A549 (cell line): ENCODE data around the gene FSTL4.

Experiments used
- EP300 ChIP-seq, 2 experiments: fragments of >200 bp; sonication (Bioruptor Twin); formaldehyde crosslinking; IDR thresholded peaks; 2 replicates in 1 of 2; 3 replicates in 1 of 2; pipeline ENCODE4 v1.6.1; 2016 to 2017
- ESRRA ChIP-seq: fragments of 150-350 bp; IDR thresholded peaks from 2 replicates; pipeline ENCODE4 v1.6.1; 2014; ENCODE audit warnings: mild to moderate bottlenecking, low read length, borderline replicate concordance
- KDM1A ChIP-seq: fragments of 200-600 bp; sonication (generic); IDR thresholded peaks from 2 replicates; pipeline ENCODE4 v1.6.1; 2016; ENCODE audit warnings: low read depth, mild to moderate bottlenecking
- MAFK ChIP-seq: fragments of 450-650 bp; IDR thresholded peaks from 2 replicates; pipeline ENCODE4 v1.6.1; 2014; ENCODE audit not compliant: partially characterized antibody
- RFX5 ChIP-seq: fragments of 450-650 bp; IDR thresholded peaks from 2 replicates; pipeline ENCODE4 v1.7.1; 2014; ENCODE audit warnings: antibody characterized with exemption, mild to moderate bottlenecking, moderate library complexity
- SMC3 ChIP-seq: fragments of >200 bp; sonication (Bioruptor Twin); formaldehyde crosslinking; IDR thresholded peaks from 3 replicates; pipeline ENCODE4 v1.6.1; 2018; ENCODE audit warnings: inconsistent platforms
- TF ChIP-seq, protein P1 (sequence below): fragments of >200 bp; sonication (Bioruptor Twin); formaldehyde crosslinking; IDR thresholded peaks from 3 replicates; pipeline ENCODE4 v1.5.1; 2016
- TF ChIP-seq, protein P2 (sequence below): fragments of 450-650 bp; IDR thresholded peaks from 2 replicates; pipeline ENCODE4 v1.6.1; 2014; ENCODE audit warnings: antibody characterized with exemption

DNA sequence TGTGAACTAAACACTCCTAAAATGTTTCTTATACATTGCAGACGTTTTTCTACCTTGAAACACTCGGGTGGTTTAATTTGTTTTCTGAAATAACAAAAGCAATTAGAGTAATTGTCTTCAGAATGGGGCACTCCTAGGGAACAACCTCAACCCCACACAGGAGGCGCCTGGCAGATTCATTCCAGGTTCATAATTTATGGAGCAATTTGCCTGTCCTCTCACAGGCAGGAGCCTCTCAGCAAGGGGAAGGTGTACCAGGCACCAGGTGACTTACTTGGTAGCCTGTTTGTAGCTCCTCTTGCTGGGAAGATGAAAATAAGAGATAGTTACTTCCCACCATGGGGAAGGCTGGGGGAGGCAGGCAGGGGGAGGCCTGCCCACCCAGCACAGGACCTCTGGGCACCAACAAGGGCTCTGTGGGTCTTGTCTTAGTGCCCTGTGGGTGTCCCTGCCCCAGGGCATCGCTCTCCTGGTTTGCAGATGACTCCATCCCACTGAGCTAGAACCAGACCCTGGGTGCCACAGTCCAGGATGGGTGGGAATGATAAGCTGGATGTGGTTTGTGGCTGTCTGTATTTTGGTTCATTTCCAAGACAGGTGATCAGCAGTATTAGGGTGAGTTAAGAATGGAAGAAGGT, 144.4 kb downstream of the FSTL4 start:
- no peak for TF ChIP-seq MAFK
- no peak for TF ChIP-seq RFX5
- TF ChIP-seq, protein P1, sequence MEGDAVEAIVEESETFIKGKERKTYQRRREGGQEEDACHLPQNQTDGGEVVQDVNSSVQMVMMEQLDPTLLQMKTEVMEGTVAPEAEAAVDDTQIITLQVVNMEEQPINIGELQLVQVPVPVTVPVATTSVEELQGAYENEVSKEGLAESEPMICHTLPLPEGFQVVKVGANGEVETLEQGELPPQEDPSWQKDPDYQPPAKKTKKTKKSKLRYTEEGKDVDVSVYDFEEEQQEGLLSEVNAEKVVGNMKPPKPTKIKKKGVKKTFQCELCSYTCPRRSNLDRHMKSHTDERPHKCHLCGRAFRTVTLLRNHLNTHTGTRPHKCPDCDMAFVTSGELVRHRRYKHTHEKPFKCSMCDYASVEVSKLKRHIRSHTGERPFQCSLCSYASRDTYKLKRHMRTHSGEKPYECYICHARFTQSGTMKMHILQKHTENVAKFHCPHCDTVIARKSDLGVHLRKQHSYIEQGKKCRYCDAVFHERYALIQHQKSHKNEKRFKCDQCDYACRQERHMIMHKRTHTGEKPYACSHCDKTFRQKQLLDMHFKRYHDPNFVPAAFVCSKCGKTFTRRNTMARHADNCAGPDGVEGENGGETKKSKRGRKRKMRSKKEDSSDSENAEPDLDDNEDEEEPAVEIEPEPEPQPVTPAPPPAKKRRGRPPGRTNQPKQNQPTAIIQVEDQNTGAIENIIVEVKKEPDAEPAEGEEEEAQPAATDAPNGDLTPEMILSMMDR = no peak
- no peak for TF ChIP-seq SMC3
- TF ChIP-seq ESRRA = no peak
- TF ChIP-seq, protein P2, sequence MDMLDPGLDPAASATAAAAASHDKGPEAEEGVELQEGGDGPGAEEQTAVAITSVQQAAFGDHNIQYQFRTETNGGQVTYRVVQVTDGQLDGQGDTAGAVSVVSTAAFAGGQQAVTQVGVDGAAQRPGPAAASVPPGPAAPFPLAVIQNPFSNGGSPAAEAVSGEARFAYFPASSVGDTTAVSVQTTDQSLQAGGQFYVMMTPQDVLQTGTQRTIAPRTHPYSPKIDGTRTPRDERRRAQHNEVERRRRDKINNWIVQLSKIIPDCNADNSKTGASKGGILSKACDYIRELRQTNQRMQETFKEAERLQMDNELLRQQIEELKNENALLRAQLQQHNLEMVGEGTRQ = no peak
- TF ChIP-seq KDM1A = no peak
- TF ChIP-seq EP300 (IDR thresholded peaks at IDR 0.05) = no peak
